GM19324 (cell line): ENCODE measurements around the gene GCNT2.
"Not testable (repeated sequence)": the region's sequence is repeated elsewhere in the genome, so short reads cannot be mapped to it uniquely, and the experiment has no call there.

Source experiments
- ATAC-seq: cut with Tn5 transposase; IDR thresholded peaks from one replicate; pipeline ENCODE4 v1.9.1; 2021; ENCODE audit warnings: mild to moderate bottlenecking, moderate library complexity; ENCODE audit not compliant: unreplicated experiment, low FRiP score

GCNT2 gene

DNA sequence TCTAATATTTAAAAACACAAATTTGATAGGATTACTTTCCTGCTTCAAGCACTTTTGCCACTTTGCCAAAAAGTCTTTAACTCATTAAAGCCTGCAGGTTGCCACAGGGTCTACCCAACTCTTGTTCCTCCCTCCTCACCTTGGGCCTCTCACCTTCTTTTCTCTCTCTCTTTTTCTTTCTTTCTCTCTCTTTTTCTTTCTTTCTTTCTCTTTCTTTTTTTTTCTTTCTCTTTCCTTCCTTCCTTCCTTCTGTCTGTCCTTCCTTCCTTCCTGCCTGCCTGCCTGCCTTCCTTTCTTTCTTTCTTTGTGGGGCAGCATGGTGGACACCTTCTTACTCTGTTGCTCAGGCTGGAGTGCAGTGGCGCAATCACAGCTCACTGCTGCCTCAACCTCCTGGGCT is 123.1 kb downstream of the GCNT2 start:
- no peak for ATAC-seq

DNA sequence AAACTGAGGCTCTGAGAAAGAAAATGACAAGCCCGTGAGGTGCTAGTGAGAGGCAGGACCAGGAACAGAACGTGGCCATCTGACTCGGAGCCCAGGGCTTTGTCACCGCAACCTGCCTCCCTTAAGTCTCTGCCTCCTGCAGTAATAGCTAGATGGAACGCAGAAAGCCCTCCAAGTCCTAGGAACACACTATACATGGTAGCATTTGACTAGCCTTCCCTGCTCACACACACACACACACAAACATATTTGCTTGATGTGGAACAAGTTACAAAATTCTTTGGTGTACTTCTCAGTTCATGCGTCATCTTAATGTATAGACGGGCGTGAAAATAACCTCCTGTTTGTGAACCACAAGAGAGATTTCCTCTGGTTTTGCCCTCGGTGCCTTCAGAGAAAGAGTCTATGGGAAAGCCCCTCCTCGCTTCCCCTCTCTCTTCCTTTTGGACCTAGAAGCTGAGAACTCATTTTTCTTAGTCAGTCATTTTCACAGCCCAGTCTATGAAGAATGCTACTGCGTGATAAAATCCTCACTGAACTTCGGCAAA is 134.4 kb downstream of the GCNT2 start:
- ATAC-seq, result no peak

DNA sequence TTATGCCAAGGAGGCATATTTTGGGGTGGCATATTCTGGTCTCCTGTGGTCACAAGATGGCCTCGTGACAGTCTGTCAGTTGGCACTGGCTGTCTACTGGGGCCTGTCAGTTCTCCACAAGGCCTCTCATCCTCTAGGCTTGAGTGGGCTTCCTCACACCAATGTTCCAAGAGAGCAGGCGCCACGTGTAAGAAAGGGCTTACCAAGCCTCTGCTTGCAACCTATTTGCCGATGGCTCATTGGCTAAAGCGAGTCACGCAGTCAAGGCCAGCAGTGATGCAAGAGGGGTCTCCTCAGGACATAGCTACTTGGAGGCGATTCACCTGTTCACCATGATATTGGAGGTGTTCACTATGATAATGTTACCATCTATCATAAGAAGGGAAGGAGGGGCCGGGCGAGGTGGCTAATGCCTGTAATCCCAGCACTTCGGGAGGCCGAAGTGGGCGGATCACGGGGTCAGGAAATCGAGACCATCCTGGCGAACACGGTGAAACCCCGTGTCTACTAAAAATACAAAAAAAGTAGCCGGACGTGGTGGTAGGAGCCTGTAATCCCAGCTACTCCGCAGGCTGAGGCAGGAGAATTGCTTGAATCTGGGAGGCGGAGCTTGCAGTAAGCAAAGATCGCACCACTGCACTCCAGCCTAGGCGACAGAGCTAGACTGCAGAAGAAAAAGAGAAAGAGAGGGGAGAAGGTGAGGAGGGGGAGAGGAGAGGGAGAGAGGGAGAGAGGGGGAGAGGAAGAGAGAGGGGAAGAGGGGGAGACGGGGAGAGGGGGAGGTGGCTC is 138.0 kb downstream of the GCNT2 start:
- no peak for ATAC-seq

DNA sequence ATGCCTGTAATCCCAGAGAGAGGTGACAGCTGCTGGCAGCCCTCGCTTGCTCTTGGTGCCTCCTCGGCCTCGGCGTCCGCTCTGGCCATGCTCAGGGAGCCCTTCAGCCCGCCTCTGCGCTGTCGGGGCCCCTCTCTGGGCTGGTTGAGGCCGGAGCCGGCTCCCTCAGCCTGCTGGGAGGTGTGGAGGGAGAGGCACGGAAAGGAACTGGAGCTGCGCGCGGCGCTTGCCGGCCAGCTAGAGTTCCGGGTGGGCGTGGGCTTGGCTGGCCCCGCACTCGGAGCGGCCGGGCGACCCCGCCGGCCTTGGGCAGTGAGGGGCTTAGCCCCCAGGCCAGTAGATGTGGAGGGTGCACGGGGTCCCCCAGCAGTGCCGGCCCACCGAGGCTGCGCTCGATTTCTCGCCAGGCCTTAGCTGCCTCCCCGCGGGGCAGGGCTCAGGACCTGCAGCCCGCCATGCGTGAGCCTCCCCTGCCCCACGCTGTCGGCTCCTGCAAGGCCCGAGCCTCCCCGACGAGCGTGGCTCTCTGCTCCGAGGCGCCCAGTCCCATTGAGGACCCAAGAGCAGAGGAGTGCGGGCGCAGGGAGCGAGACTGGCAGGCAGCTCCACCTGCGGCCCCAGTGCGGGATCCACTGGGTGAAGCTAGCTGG is 138.7 kb downstream of the GCNT2 start:
- no peak for ATAC-seq

DNA sequence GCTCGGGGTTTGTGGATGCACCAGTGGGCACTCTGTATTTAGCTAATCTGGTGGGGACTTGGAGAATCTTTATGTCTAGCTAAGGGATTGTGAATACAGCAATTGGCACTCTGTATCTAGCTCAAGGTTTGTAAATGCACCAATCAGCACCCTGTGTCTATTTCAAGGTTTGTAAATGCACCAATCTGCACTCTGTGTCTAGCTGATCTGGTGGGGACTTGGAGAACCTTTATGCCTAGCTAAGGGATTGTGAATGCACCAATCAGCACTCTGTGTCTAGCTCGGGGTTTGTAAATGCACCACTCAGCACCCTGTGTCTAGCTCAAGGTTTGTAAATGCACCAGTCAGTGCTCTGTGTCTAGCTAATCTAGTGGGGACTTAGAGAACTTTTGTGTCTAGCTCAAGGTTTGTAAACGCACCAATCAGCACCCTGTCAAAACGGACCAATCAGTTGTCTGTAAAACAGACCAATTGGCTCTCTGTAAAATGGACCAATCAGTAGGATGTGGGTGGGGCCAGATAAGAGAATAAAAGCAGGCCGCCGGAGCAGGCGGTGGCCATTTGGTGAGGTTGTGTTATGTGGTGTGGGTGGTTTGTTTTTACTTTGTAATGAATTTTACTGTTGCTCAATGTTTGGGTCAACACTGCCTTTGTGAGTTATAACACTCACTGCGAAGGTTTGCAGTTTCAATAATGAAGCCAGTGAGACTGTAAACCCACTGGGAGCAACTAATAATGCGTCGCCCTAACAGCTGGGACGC is 139.5 kb downstream of the GCNT2 start:
- not testable (repeated sequence) for ATAC-seq

DNA sequence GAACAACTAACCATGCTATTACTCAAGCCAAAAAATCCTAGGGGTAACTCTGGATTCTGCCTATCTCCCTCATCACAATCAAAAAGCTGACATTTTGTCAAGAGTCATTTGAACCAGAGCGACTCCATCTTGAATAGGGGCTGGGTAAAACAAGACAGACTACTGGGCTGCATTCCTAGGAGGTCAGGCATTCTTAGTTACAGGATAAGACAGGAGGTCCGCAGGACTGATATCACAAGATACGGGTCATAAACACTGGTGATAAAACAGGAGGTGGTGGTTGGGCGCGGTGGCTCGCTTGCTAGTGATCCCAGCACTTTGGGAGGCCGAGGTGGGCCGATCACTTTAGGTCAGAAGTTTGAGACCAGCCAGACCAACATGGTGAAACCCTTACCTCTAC is 141.1 kb downstream of the GCNT2 start:
- no peak for ATAC-seq

DNA sequence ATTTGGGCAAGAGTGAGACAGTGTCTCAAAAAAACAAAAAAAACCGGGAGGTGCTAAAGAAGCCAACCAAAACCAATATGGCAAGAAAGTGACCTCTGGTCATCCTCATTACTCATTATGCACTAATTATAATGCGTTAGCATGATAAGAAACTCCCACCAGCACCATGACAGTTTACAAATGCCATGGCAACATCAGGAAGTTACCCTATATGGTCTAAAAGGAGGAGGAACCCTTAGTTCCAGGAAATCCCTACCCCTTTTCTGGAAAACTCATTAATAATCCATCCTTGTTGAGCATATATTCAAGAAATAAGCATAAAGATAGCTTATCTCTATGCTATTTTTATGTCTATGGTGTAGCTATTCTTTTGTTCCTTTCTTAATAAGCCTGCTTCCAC is 141.6 kb downstream of the GCNT2 start:
- ATAC-seq, result no peak

DNA sequence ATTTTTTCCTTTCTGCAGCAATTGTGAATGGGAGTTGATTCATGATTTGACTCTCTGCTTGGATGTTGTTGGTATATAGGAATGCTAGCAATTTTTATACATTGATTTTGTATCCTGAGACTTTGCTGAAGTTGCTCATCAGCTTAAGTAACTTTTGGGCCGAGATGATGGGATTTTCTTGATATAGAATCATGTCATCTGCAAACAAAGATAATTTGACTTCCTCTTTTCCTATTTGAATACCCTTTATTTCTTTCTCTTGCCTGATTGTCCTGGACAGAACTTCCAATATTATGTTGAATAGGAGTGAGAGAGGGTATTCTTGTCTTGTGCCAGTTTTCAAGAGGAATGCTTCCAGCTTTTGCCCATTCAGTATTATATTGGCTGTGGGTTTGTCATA is 144.4 kb downstream of the GCNT2 start:
- not testable (repeated sequence) for ATAC-seq

DNA sequence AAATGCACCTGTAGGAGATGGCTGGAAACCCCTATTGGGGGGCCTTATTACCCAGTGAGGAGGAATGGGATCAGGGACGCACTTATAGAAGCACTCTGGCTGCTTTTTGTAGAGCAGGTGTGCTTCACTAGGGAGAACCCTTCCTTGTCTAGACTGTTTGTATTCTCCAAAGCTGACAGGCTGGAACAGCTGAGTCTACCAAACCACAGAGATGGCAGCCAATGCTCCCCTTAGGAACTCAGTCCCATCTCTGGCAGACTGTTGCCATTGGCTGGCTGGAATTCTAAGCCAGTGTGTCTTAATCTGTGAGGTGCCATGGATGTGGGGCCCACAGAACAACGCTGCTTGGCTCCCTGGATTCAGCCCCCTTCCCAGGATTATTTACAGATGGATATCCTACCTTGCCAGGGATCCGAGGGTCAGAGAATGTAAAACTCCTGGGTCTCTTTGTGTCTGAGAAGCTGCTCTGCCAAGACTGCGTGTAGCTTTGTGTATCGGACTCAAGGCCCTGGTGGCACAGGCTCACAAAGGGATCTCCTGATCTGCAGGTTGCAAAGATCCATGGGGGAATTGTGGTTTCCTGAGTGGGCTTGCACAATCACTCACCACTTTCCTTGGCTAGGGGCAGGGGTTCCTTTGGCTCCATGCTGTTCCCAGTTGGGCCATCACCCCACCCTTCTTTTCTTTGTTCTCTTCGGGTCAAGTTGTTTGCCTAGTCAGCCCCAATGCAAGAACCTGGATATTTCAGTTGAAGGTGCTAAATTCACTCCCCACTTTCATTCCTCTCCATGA is 147.2 kb downstream of the GCNT2 start:
- no peak for ATAC-seq

DNA sequence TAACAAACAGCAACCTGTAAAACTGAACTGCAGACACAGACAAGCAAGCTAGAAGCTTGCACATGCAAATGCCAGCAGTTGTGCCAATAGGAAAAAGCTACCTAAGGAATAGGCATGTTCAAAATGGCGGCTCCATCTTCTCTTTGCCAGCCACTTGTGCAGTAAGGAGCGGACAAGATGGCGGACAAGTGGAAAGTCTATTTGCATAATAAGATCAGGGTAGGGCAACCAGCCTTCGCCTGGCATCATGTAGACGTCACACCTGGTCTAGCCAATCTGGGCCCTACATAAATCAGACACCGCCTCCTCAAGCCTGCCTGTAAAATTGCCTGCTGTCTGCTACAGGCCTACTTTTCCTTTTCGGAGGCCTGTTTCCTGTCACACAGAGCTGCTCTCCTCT is 155.3 kb downstream of the GCNT2 start:
- no peak for ATAC-seq

DNA sequence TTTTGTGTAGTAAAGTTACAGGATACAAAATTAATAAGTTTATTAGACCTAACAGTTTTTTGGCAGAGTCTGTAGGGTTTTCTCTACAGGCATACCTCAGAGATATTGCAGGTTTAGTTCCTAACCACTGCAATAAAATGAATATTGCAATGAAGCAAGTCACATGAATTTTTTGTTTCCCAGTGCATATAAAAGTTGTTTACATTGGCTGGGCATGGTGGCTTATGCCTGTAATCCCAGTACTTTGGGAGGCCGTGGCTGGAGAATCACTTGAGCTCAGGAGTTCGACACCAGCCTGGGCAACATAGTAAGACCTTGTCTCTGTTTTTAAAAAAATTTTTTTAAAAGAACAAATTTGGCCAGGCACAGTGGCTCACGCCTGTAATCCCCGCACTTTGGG is 157.3 kb downstream of the GCNT2 start:
- no peak for ATAC-seq
